ENCODE measurements around the gene GCNT3.

The GCNT3 gene

GRCh38 chr15:59659366-59659765 is 47.8 kb downstream of the GCNT3 start:
- Histone ChIP-seq H3K4me2 (ENCODE audit: low read length) (no peak overlapping the region), H3K27me3 (ENCODE audit: control insufficient read depth, low read length) (no peaks in the 10 kb centered on the region), H3K4me1 (ENCODE audit: control insufficient read depth, low read length) (peaks cover 22% of the 10 kb centered on the region), H3F3A (ENCODE audit: control insufficient read depth, insufficient read depth) (peaks cover 19% of the 10 kb centered on the region), H3K27ac (ENCODE audit: low read depth, low read length) (no peak overlapping the region; the same call in 1 of the 2 replicates), H3K4me3 (ENCODE audit: low read length) (no peak overlapping the region), H3K9me2 (replicated peaks; ENCODE audit: control insufficient read depth, low read length) (no peaks in the 10 kb centered on the region), H4K20me1 (ENCODE audit: control insufficient read depth, insufficient read depth, low read depth, low read length) (no peaks in the 10 kb centered on the region), H3K36me3 (ENCODE audit: control insufficient read depth, low read length) (peaks cover 62% of the 10 kb centered on the region), H3K79me2 (ENCODE audit: control insufficient read depth, low read length) (peaks cover 29% of the 10 kb centered on the region), H3K9me3 (ENCODE audit: control insufficient read depth, insufficient read depth, low read length) (no peaks in the 10 kb centered on the region)
- TF ChIP-seq CTCF (IDR thresholded peaks at IDR 0.05; ENCODE audit: low read depth, low read length, poor library complexity, severe bottlenecking): no peak
- TF ChIP-seq EZH2phosphoT487 (IDR thresholded peaks at IDR 0.05; ENCODE audit: borderline replicate concordance, low read length): no peak

GRCh38 chr15:59662260-59662659 is 50.7 kb downstream of the GCNT3 start:
- Histone ChIP-seq H3K27ac (ENCODE audit: low read depth, low read length) (no peak overlapping the region), H3K79me2 (ENCODE audit: control insufficient read depth, low read length) (peaks cover 2% of the 10 kb centered on the region), H3K9me2 (replicated peaks; ENCODE audit: control insufficient read depth, low read length) (no peaks in the 10 kb centered on the region), H3K4me2 (ENCODE audit: low read length) (no peak overlapping the region), H3K4me1 (ENCODE audit: control insufficient read depth, low read length) (peaks cover 4% of the 10 kb centered on the region; the same call in 1 of the 2 replicates), H3K27me3 (ENCODE audit: control insufficient read depth, low read length) (no peaks in the 10 kb centered on the region), H3K4me3 (ENCODE audit: low read length) (no peak overlapping the region), H3K36me3 (ENCODE audit: control insufficient read depth, low read length) (peaks cover 59% of the 10 kb centered on the region), H4K20me1 (ENCODE audit: control insufficient read depth, insufficient read depth, low read depth, low read length) (no peaks in the 10 kb centered on the region), H3K9me3 (ENCODE audit: control insufficient read depth, insufficient read depth, low read length) (no peaks in the 10 kb centered on the region), H3F3A (ENCODE audit: control insufficient read depth, insufficient read depth) (peaks cover 19% of the 10 kb centered on the region)
- TF ChIP-seq CTCF (IDR thresholded peaks at IDR 0.05; ENCODE audit: low read depth, low read length, poor library complexity, severe bottlenecking) (no peak), EZH2phosphoT487 (IDR thresholded peaks at IDR 0.05; ENCODE audit: borderline replicate concordance, low read length) (no peak)

GRCh38 chr15:59668556-59668955 is 57.0 kb downstream of the GCNT3 start:
- Histone ChIP-seq H3F3A (ENCODE audit: control insufficient read depth, insufficient read depth) (peaks cover 13% of the 10 kb centered on the region), H3K4me3 (ENCODE audit: low read length) (no peak overlapping the region), H3K27me3 (ENCODE audit: control insufficient read depth, low read length) (no peaks in the 10 kb centered on the region), H3K79me2 (ENCODE audit: control insufficient read depth, low read length) (0 out of 2 replicates have a peak, but pooled peaks cover 2% of the 10 kb centered on the region), H3K9me3 (ENCODE audit: control insufficient read depth, insufficient read depth, low read length) (no peaks in the 10 kb centered on the region), H3K4me1 (ENCODE audit: control insufficient read depth, low read length) (no peaks in the 10 kb centered on the region), H3K4me2 (ENCODE audit: low read length) (no peak overlapping the region), H3K9me2 (replicated peaks; ENCODE audit: control insufficient read depth, low read length) (no peaks in the 10 kb centered on the region), H3K27ac (ENCODE audit: low read depth, low read length) (no peak overlapping the region), H3K36me3 (ENCODE audit: control insufficient read depth, low read length) (peaks cover 83% of the 10 kb centered on the region), H4K20me1 (ENCODE audit: control insufficient read depth, insufficient read depth, low read depth, low read length) (no peaks in the 10 kb centered on the region)
- TF ChIP-seq CTCF (IDR thresholded peaks at IDR 0.05; ENCODE audit: low read depth, low read length, poor library complexity, severe bottlenecking): no peak
- TF ChIP-seq EZH2phosphoT487 (IDR thresholded peaks at IDR 0.05; ENCODE audit: borderline replicate concordance, low read length): no peak
